Lower leg skin (tissue), 3 donors: ENCODE data around the gene SDHAF1.
"Not testable (repeated sequence)": the region's sequence is repeated elsewhere in the genome, so short reads cannot be mapped to it uniquely, and the experiment has no call there.

Source experiments
- POLR2A ChIP-seq, 2 donors: fragments of 450-650 bp; IDR thresholded peaks; one replicate each; pipeline ENCODE4 v1.6.1; 2016 to 2017; ENCODE audit warnings: antibody characterized with exemption in 2 of 2, mild to moderate bottlenecking in 1 of 2, moderate library complexity in 1 of 2
- TF ChIP-seq, protein P1 (sequence below), 3 donors: fragments of 450-650 bp; IDR thresholded peaks; one replicate each; pipeline ENCODE4 v1.5.1; 2016; ENCODE audit warnings: antibody characterized with exemption in 3 of 3, mild to moderate bottlenecking in 3 of 3, moderate library complexity in 2 of 3

DNA sequence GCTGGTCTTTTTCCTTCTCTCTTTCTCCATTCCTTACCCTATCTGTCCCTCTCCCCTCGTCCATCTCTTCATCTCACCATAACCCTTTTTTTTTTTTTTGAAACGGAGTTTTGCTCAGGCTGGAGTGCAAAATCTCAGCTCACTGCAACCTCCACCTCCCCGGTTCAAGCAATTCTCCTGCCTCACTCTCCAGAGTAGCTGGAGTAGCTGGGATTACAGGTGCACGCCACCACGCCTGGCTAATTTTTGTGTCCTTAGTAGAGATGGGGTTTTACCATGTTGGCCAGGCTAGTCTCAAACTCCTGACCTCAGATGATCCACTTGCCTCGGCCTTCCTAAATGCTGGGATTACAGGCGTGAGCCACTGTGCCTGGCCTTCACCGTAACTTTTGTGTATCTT lies 37.6 kb upstream of the SDHAF1 start:
- TF ChIP-seq, protein P1, sequence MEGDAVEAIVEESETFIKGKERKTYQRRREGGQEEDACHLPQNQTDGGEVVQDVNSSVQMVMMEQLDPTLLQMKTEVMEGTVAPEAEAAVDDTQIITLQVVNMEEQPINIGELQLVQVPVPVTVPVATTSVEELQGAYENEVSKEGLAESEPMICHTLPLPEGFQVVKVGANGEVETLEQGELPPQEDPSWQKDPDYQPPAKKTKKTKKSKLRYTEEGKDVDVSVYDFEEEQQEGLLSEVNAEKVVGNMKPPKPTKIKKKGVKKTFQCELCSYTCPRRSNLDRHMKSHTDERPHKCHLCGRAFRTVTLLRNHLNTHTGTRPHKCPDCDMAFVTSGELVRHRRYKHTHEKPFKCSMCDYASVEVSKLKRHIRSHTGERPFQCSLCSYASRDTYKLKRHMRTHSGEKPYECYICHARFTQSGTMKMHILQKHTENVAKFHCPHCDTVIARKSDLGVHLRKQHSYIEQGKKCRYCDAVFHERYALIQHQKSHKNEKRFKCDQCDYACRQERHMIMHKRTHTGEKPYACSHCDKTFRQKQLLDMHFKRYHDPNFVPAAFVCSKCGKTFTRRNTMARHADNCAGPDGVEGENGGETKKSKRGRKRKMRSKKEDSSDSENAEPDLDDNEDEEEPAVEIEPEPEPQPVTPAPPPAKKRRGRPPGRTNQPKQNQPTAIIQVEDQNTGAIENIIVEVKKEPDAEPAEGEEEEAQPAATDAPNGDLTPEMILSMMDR (IDR thresholded peaks at IDR 0.05) = not testable (repeated sequence)
- TF ChIP-seq POLR2A (IDR thresholded peaks at IDR 0.05) = not testable (repeated sequence)
